ENCODE results near the gene TRDMT1. TPM values are rescaled to one million over a fixed set of nuclear protein-coding genes. Genes with fewer than 3 reads are reported as not detected.

Gene TRDMT1
- total RNA-seq, 1 donor from 2014 or later = 14.3 TPM

- Mint-ChIP-seq H3K27ac (peak overlapping the region; percentile 97), H3K4me3 (ENCODE audit: low read depth) (peak overlapping the region; percentile 85), H3K9me3 (ENCODE audit: low read depth) (no peaks in the 10 kb centered on the region), H3K27me3 (peaks cover 43% of the 10 kb centered on the region), H3K36me3 (ENCODE audit: insufficient read depth) (peaks cover 8% of the 10 kb centered on the region), H3K4me1 (ENCODE audit: low read depth) (peaks cover 15% of the 10 kb centered on the region)
- peak; percentile 33 for DNase-seq (ENCODE audit: low spot score, unreplicated experiment)
- no peak for TF ChIP-seq CTCF (IDR thresholded peaks at IDR 0.05; ENCODE audit: unreplicated experiment)
Observed at GRCh38 chr10:17229967-17230682, 28.7 kb upstream of the TRDMT1 start.

GRCh38 chr10:17229717-17229966 lies 28.2 kb upstream of the TRDMT1 start:
- Mint-ChIP-seq H3K4me1 (ENCODE audit: low read depth) (peaks cover 15% of the 10 kb centered on the region), H3K27ac (peak overlapping the region; percentile 89), H3K27me3 (peaks cover 48% of the 10 kb centered on the region), H3K9me3 (ENCODE audit: low read depth) (no peaks in the 10 kb centered on the region), H3K36me3 (ENCODE audit: insufficient read depth) (peaks cover 6% of the 10 kb centered on the region), H3K4me3 (ENCODE audit: low read depth) (peak overlapping the region; percentile 85)
- TF ChIP-seq CTCF (IDR thresholded peaks at IDR 0.05; ENCODE audit: unreplicated experiment) = no peak
- DNase-seq (ENCODE audit: low spot score, unreplicated experiment) = no peak

DNA sequence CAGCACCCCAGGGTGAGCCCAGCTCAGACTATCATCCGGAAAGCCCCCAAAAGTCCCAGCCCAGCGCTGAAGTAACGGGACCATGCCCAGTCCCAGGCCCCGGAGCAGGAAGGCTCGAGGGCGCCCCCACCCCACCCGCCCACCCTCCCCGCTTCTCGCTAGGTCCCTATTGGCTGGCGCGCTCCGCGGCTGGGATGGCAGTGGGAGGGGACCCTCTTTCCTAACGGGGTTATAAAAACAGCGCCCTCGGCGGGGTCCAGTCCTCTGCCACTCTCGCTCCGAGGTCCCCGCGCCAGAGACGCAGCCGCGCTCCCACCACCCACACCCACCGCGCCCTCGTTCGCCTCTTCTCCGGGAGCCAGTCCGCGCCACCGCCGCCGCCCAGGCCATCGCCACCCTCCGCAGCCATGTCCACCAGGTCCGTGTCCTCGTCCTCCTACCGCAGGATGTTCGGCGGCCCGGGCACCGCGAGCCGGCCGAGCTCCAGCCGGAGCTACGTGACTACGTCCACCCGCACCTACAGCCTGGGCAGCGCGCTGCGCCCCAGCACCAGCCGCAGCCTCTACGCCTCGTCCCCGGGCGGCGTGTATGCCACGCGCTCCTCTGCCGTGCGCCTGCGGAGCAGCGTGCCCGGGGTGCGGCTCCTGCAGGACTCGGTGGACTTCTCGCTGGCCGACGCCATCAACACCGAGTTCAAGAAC lies 27.7 kb upstream of the TRDMT1 start:
- Mint-ChIP-seq H3K9me3 (ENCODE audit: low read depth) (no peaks in the 10 kb centered on the region), H3K4me3 (ENCODE audit: low read depth) (peak overlapping the region; percentile 85), H3K27me3 (peaks cover 49% of the 10 kb centered on the region), H3K36me3 (ENCODE audit: insufficient read depth) (peaks cover 2% of the 10 kb centered on the region), H3K27ac (peak overlapping the region; percentile 89), H3K4me1 (ENCODE audit: low read depth) (peaks cover 15% of the 10 kb centered on the region)
- no peak for DNase-seq (ENCODE audit: low spot score, unreplicated experiment)
- TF ChIP-seq CTCF (IDR thresholded peaks at IDR 0.05; ENCODE audit: unreplicated experiment) = no peak

DNA sequence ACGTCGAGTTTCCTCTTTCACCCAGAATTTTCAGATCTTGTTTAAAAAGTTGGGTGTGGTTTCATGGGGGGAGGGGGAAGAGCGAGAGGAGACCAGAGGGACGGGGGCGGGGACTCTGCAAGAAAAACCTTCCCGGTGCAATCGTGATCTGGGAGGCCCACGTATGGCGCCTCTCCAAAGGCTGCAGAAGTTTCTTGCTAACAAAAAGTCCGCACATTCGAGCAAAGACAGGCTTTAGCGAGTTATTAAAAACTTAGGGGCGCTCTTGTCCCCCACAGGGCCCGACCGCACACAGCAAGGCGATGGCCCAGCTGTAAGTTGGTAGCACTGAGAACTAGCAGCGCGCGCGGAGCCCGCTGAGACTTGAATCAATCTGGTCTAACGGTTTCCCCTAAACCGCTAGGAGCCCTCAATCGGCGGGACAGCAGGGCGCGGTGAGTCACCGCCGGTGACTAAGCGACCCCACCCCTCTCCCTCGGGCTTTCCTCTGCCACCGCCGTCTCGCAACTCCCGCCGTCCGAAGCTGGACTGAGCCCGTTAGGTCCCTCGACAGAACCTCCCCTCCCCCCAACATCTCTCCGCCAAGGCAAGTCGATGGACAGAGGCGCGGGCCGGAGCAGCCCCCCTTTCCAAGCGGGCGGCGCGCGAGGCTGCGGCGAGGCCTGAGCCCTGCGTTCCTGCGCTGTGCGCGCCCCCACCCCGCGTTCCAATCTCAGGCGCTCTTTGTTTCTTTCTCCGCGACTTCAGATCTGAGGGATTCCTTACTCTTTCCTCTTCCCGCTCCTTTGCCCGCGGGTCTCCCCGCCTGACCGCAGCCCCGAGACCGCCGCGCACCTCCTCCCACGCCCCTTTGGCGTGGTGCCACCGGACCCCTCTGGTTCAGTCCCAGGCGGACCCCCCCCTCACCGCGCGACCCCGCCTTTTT lies 26.9 kb upstream of the TRDMT1 start, which contains the start of gene VIM:
TSS of gene VIM (plus strand) at position 151 of the 925 bp plus-strand sequence. CDS start 1,182 bp downstream, outside the sequence.
- peak; percentile 47 for DNase-seq (ENCODE audit: low spot score, unreplicated experiment)
- H3K27ac Mint-ChIP-seq = peak within 1 kb of the TSS; percentile 89
- peaks cover 49% of the 10 kb centered on the region for H3K27me3 Mint-ChIP-seq
- peaks cover 15% of the 10 kb centered on the region for H3K4me1 Mint-ChIP-seq (ENCODE audit: low read depth)
- H3K36me3 Mint-ChIP-seq (ENCODE audit: insufficient read depth) = no peaks in the 10 kb centered on the region
- no peaks in the 10 kb centered on the region for H3K9me3 Mint-ChIP-seq (ENCODE audit: low read depth)
- TF ChIP-seq CTCF (IDR thresholded peaks at IDR 0.05; ENCODE audit: unreplicated experiment) = no peak
- peak within 1 kb of the TSS; percentile 85 for H3K4me3 Mint-ChIP-seq (ENCODE audit: low read depth)

Data from progenitor cell of endocrine pancreas (in vitro differentiated cells).